ENCODE measurements around the gene HIF1A.

DNA sequence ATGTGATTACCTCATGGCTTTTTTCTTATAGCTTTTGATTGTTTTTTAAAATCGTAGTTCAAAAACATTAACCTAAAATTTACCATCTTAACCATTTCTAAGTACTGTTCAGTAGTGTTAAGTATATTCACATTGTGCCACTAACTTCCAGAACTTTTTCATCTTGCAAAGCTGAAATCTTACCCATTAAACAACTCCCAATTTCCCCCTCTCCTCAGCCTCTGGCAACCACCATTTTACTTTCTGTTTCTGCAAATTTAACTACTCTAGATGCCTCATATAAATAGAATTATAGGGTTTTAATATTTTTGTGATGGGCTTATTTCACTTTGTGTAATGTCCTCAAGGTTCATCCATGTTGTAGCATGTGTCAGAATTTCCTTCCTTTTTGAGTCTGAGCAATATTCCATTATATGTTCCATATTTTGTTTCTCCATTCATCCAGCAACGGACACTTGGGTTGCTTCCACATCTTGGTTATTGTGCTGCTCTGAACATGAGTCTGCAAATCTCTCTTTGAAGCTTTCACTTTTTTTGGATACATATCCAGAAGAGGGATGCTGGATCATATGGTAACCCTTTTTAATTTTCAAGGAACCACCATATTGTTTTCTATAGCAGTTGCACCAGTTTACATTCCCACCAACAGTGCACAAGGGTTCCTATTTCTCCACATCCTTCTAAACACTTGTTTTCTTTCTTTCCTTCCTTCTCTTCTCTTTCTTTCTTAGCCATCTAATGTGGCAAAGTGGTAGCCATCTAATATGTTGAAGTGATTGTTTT is 5.0 kb downstream of the HIF1A start:
- TF ChIP-seq, protein P1, sequence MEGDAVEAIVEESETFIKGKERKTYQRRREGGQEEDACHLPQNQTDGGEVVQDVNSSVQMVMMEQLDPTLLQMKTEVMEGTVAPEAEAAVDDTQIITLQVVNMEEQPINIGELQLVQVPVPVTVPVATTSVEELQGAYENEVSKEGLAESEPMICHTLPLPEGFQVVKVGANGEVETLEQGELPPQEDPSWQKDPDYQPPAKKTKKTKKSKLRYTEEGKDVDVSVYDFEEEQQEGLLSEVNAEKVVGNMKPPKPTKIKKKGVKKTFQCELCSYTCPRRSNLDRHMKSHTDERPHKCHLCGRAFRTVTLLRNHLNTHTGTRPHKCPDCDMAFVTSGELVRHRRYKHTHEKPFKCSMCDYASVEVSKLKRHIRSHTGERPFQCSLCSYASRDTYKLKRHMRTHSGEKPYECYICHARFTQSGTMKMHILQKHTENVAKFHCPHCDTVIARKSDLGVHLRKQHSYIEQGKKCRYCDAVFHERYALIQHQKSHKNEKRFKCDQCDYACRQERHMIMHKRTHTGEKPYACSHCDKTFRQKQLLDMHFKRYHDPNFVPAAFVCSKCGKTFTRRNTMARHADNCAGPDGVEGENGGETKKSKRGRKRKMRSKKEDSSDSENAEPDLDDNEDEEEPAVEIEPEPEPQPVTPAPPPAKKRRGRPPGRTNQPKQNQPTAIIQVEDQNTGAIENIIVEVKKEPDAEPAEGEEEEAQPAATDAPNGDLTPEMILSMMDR (IDR thresholded peaks at IDR 0.05), result no peak
- TF ChIP-seq EZH2phosphoT487 (IDR thresholded peaks at IDR 0.05), result no peak
- no peak for TF ChIP-seq EZH2 (IDR thresholded peaks at IDR 0.05)

Measured in neural progenitor cell (in vitro differentiated cells).